Right atrium auricular region (tissue), 2 donors: ENCODE data around the gene EFNA5. TPM values are rescaled to one million over a fixed set of nuclear protein-coding genes. Genes with fewer than 3 reads are reported as not detected.

Source experiments
- DNase-seq: peaks from one replicate; pipeline ENCODE4 v3.0.0-alpha.2; 2019; ENCODE audit warnings: low spot score
- H3K27ac ChIP-seq, 2 donors: fragments of 200-600 bp; sonication (generic); 1 replicate in 1 of 2; 2 replicates in 1 of 2; pipeline ENCODE4 v1.5.1; 2016 to 2019
- H3K27me3 ChIP-seq, 2 donors: fragments of 200-600 bp; sonication (generic); one replicate each; pipeline versions ENCODE4 v1.5.1 to v1.6.0; 2017 to 2019
- H3K36me3 ChIP-seq: fragments of 200-600 bp; sonication (generic); one replicate; pipeline ENCODE4 v1.5.1; 2016
- H3K4me1 ChIP-seq, 2 donors: fragments of 200-600 bp; sonication (generic); one replicate each; pipeline versions ENCODE4 v1.5.1 to v1.6.0; 2017 to 2019
- H3K4me3 ChIP-seq, 2 donors: fragments of 200-600 bp; sonication (generic); 1 replicate in 1 of 2; 2 replicates in 1 of 2; pipeline ENCODE4 v1.5.1; 2017 to 2019; ENCODE audit warnings: mild to moderate bottlenecking in 1 of 2, moderate library complexity in 1 of 2
- H3K9me3 ChIP-seq, 2 donors: fragments of 200-600 bp; sonication (generic); one replicate each; pipeline ENCODE4 v1.5.1; 2019
- CTCF ChIP-seq, 2 donors: fragments of 200-600 bp; sonication (generic); IDR thresholded peaks; one replicate each; pipeline ENCODE4 v1.5.1; 2019; ENCODE audit warnings: antibody characterized with exemption in 2 of 2
- total RNA-seq, 2 donors: library from RNA; depleted of rRNA; stranded (reverse); fragments of >200 nt; gene quantifications; one replicate each; pipeline ENCODE4 v1.1.0, GENCODE V29; 2016

EFNA5 gene
- total RNA-seq, 2 donors from 2014 or later = 17.0 to 19.2 TPM

- no peak overlapping the region for H3K27ac ChIP-seq
- no peak for DNase-seq
- no peaks in the 10 kb centered on the region for H3K27me3 ChIP-seq
- no peak for TF ChIP-seq CTCF (IDR thresholded peaks at IDR 0.05)
- H3K36me3 ChIP-seq = no peaks in the 10 kb centered on the region
- peaks cover 0 to 18% of the 10 kb centered on the region in 2 donors for H3K4me1 ChIP-seq
- no peaks in the 10 kb centered on the region for H3K9me3 ChIP-seq
- no peak overlapping the region for H3K4me3 ChIP-seq
These were observed 17.7 kb downstream of the EFNA5 start for GRCh38 chr5:107652839-107653607.

DNA sequence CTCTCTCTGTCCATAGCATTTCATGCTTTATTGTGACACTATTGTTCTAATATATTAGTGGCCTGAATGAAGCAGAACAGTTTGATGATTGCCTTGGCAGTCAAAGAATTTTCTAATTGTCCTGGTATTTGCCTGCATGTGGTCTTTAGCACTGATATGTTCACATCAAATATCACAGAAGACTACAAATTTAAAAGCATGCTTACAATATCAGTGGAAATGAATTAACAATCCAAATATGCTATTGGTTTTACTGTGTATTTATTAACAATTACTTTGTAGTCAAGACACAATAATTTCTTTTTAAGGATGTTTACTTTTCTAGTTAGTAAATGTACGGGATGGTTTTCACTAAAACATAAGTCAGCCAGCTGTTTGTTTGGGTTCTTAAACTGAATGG, 18.3 kb downstream of the EFNA5 start:
- Histone ChIP-seq H3K27me3 (no peaks in the 10 kb centered on the region), H3K9me3 (no peaks in the 10 kb centered on the region), H3K4me3 (no peak overlapping the region), H3K36me3 (no peaks in the 10 kb centered on the region), H3K4me1 (peaks cover 0 to 18% of the 10 kb centered on the region in 2 donors), H3K27ac (no peak overlapping the region)
- no peak for TF ChIP-seq CTCF (IDR thresholded peaks at IDR 0.05)
- DNase-seq = no peak

GRCh38 chr5:107651325-107651724, 19.4 kb downstream of the EFNA5 start:
- TF ChIP-seq CTCF (IDR thresholded peaks at IDR 0.05) = no peak
- Histone ChIP-seq H3K9me3 (no peaks in the 10 kb centered on the region), H3K4me3 (no peak overlapping the region), H3K27me3 (no peaks in the 10 kb centered on the region), H3K36me3 (no peaks in the 10 kb centered on the region), H3K4me1 (peaks cover 0 to 18% of the 10 kb centered on the region in 2 donors), H3K27ac (no peak overlapping the region)
- DNase-seq = no peak

DNA sequence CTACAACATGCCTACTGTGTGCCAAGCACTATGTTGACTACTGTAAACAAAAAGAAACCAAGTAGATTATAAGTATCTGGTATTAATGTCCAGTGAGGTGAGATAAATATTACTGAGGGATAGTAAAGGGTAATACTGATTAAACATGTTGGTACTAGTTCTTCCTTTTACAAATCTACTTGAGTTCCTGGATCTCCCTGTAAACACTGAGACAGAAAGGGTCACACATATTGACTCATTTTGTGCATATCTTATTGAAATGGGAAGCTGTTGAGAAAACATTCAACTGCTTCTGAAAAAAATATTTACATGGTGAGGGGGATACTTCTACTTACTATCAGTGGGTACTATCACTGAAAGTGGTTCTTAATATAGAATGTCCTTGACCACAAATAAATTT, 24.3 kb downstream of the EFNA5 start:
- no peaks in the 10 kb centered on the region for H3K27me3 ChIP-seq
- DNase-seq = no peak

GRCh38 chr5:107640568-107640967, 30.2 kb downstream of the EFNA5 start:
- Histone ChIP-seq H3K4me3 (no peak overlapping the region), H3K27ac (peak overlapping the region in 1 of 2 donors; percentile 15), H3K4me1 (no peaks in the 10 kb centered on the region), H3K9me3 (no peaks in the 10 kb centered on the region), H3K27me3 (no peaks in the 10 kb centered on the region), H3K36me3 (no peaks in the 10 kb centered on the region)
- no peak for TF ChIP-seq CTCF (IDR thresholded peaks at IDR 0.05)
- no peak for DNase-seq

More for the DNA sequence above, 24.3 kb downstream of the EFNA5 start:
- Histone ChIP-seq H3K36me3 (no peaks in the 10 kb centered on the region), H3K27ac (no peak overlapping the region), H3K9me3 (no peaks in the 10 kb centered on the region), H3K4me1 (no peaks in the 10 kb centered on the region), H3K4me3 (no peak overlapping the region)
- no peak for TF ChIP-seq CTCF (IDR thresholded peaks at IDR 0.05)

GRCh38 chr5:107639990-107640389, 30.7 kb downstream of the EFNA5 start:
- Histone ChIP-seq H3K9me3 (no peaks in the 10 kb centered on the region), H3K36me3 (no peaks in the 10 kb centered on the region), H3K4me1 (no peaks in the 10 kb centered on the region), H3K27me3 (no peaks in the 10 kb centered on the region), H3K27ac (peak overlapping the region in 1 of 2 donors; percentile 15), H3K4me3 (no peak overlapping the region)
- no peak for TF ChIP-seq CTCF (IDR thresholded peaks at IDR 0.05)
- DNase-seq = no peak
